CD4-positive, CD25-positive, alpha-beta regulatory T cell (primary cell): ENCODE data around the gene PELO. TPM values are rescaled to one million over a fixed set of nuclear protein-coding genes. Genes with fewer than 3 reads are reported as not detected.

Source experiments
- ATAC-seq, 2 donors: fragments of 150-1000 bp; cut with Tn5 transposase; one replicate each; pipeline ENCODE4 v1.10.0; 2021; ENCODE audit warnings: low read depth in 2 of 2, moderate number of reproducible peaks in 2 of 2, moderate library complexity in 1 of 2
- DNase-seq, 3 donors: peaks; one replicate each; pipeline versions ENCODE4 v3.0.0 to v3.0.0-alpha.2; 2012 to 2022; ENCODE audit warnings: mixed read lengths in 1 of 3
- H3K27ac ChIP-seq: one replicate; pipeline ENCODE4 v1.7.0; 2013; ENCODE audit warnings: mild to moderate bottlenecking, low read length; ENCODE audit not compliant: insufficient read depth, poor library complexity, severe bottlenecking
- H3K27me3 ChIP-seq: one replicate; pipeline ENCODE4 v1.7.0; 2013; ENCODE audit warnings: low read length; ENCODE audit not compliant: control insufficient read depth, insufficient read depth
- H3K36me3 ChIP-seq: one replicate; pipeline ENCODE4 v1.7.0; 2013; ENCODE audit warnings: mild to moderate bottlenecking, low read length, moderate library complexity; ENCODE audit not compliant: control insufficient read depth, insufficient read depth
- H3K4me1 ChIP-seq: 2 replicates; pipeline ENCODE4 v1.7.0; 2013; ENCODE audit warnings: mild to moderate bottlenecking, low read length; ENCODE audit not compliant: insufficient read depth, control insufficient read depth, poor library complexity, severe bottlenecking
- H3K4me3 ChIP-seq: one replicate; pipeline ENCODE4 v1.7.0; 2013; ENCODE audit warnings: low read depth, mild to moderate bottlenecking, low read length, moderate library complexity
- H3K9me3 ChIP-seq, 2 experiments: 1 replicate in 1 of 2; 2 replicates in 1 of 2; pipeline ENCODE4 v1.7.0; 2013; ENCODE audit warnings: low read length in 2 of 2, mild to moderate bottlenecking in 1 of 2, moderate library complexity in 1 of 2; ENCODE audit not compliant: control insufficient read depth in 2 of 2
- H3K27ac Mint-ChIP-seq, 3 donors: one replicate each; pipeline ENCODE4 v1.8.0; 2020 to 2022; ENCODE audit warnings: mild to moderate bottlenecking in 3 of 3, mixed read lengths in 3 of 3, moderate library complexity in 2 of 3
- H3K27me3 Mint-ChIP-seq: one replicate; pipeline ENCODE4 v1.8.0; 2022; ENCODE audit warnings: mild to moderate bottlenecking, mixed read lengths
- H3K36me3 Mint-ChIP-seq: one replicate; pipeline ENCODE4 v1.8.0; 2020; ENCODE audit warnings: mixed read lengths
- H3K4me1 Mint-ChIP-seq, 4 donors: one replicate each; pipeline ENCODE4 v1.8.0; 2020 to 2022; ENCODE audit warnings: mixed read lengths in 4 of 4, mild to moderate bottlenecking in 1 of 4
- H3K4me3 Mint-ChIP-seq, 4 donors: one replicate each; pipeline ENCODE4 v1.8.0; 2020 to 2022; ENCODE audit warnings: mild to moderate bottlenecking in 4 of 4, mixed read lengths in 4 of 4, moderate library complexity in 3 of 4
- H3K9me3 Mint-ChIP-seq, 7 donors: one replicate each; pipeline ENCODE4 v1.8.0; 2020 to 2022; ENCODE audit warnings: mixed read lengths in 7 of 7, mild to moderate bottlenecking in 3 of 7, moderate library complexity in 2 of 7
- polyA plus RNA-seq, 4 donors: library from polyadenylated mRNA; unstranded; fragments of 300-500 nt; fragmentation: Illumina TruSeq; gene quantifications; one replicate each; pipeline ENCODE4 v1.2.3, GENCODE V29; 2021
- total RNA-seq: library from RNA; stranded (reverse); gene quantifications from one replicate; pipeline ENCODE4 v1.2.3, GENCODE V29; 2022

The PELO gene
- total and polyA plus RNA-seq, 5 donors from 2014 or later, result 3.8 to 6.1 (median 4.3) TPM

- H3K9me3 ChIP-seq, result no peaks in the 10 kb centered on the region
- peaks cover 15 to 37% (median 24%) of the 10 kb centered on the region in 4 donors for H3K4me1 Mint-ChIP-seq
- no peaks in the 10 kb centered on the region for H3K36me3 Mint-ChIP-seq
- no peaks in the 10 kb centered on the region for H3K36me3 ChIP-seq
- H3K4me1 ChIP-seq, result peaks cover 26% of the 10 kb centered on the region
- no peak overlapping the region for H3K4me3 ChIP-seq
- ATAC-seq (no peak), DNase-seq (no peak)
- H3K27me3 ChIP-seq, result peaks cover 4% of the 10 kb centered on the region
- H3K27ac Mint-ChIP-seq, result peak overlapping the region in 1 of 3 donors; percentile 70
- peak overlapping the region in 2 of 4 donors; percentile 57 to 98 for H3K4me3 Mint-ChIP-seq
- no peak overlapping the region for H3K27ac ChIP-seq
- no peaks in the 10 kb centered on the region for H3K9me3 Mint-ChIP-seq
- H3K27me3 Mint-ChIP-seq, result peaks cover 29% of the 10 kb centered on the region
Observed at GRCh38 chr5:52796516-52797103, 8.9 kb downstream of the PELO start.

GRCh38 chr5:52798938-52799337 is 11.2 kb downstream of the PELO start:
- peak overlapping the region; percentile 97 for H3K4me3 ChIP-seq
- DNase-seq (peak in 1 of 3 donors; percentile 5), ATAC-seq (no peak)
- peak overlapping the region; percentile 79 for H3K27ac ChIP-seq
- no peaks in the 10 kb centered on the region for H3K9me3 ChIP-seq
- H3K27ac Mint-ChIP-seq, result peak overlapping the region in 2 of 3 donors; percentile 96
- H3K4me3 Mint-ChIP-seq, result peak overlapping the region; percentile 96 to 98 (median 98)
- H3K27me3 ChIP-seq, result no peaks in the 10 kb centered on the region
- no peaks in the 10 kb centered on the region for H3K36me3 ChIP-seq
- no peaks in the 10 kb centered on the region for H3K9me3 Mint-ChIP-seq
- peaks cover 21 to 55% (median 33%) of the 10 kb centered on the region in 4 donors for H3K4me1 Mint-ChIP-seq
- H3K36me3 Mint-ChIP-seq, result no peaks in the 10 kb centered on the region
- peaks cover 41% of the 10 kb centered on the region for H3K4me1 ChIP-seq
- H3K27me3 Mint-ChIP-seq, result peaks cover 12% of the 10 kb centered on the region

GRCh38 chr5:52799358-52799982 is 11.8 kb downstream of the PELO start:
- H3K9me3 Mint-ChIP-seq, result no peaks in the 10 kb centered on the region
- no peaks in the 10 kb centered on the region for H3K36me3 ChIP-seq
- ATAC-seq (peak; percentile 28 to 36), DNase-seq (no peak)
- H3K4me3 ChIP-seq, result peak overlapping the region; percentile 97
- no peaks in the 10 kb centered on the region for H3K36me3 Mint-ChIP-seq
- peaks cover 12% of the 10 kb centered on the region for H3K27me3 Mint-ChIP-seq
- peak overlapping the region; percentile 79 for H3K27ac ChIP-seq
- H3K9me3 ChIP-seq, result no peaks in the 10 kb centered on the region
- peaks cover 26 to 60% (median 36%) of the 10 kb centered on the region in 4 donors for H3K4me1 Mint-ChIP-seq
- H3K27me3 ChIP-seq, result no peaks in the 10 kb centered on the region
- H3K27ac Mint-ChIP-seq, result peak overlapping the region; percentile 90 to 96 (median 96)
- peaks cover 41% of the 10 kb centered on the region for H3K4me1 ChIP-seq
- H3K4me3 Mint-ChIP-seq, result peak overlapping the region; percentile 96 to 98 (median 98)

- peak; percentile 86 to 88 for ATAC-seq
- H3K9me3 ChIP-seq, result no peaks in the 10 kb centered on the region
- H3K27ac Mint-ChIP-seq, result peak overlapping the region; percentile 90 to 96 (median 96)
Observed at GRCh38 chr5:52799983-52800393, 12.3 kb downstream of the PELO start.

GRCh38 chr5:52800394-52801213 is 12.9 kb downstream of the PELO start:
- H3K9me3 ChIP-seq, result no peaks in the 10 kb centered on the region
- Mint-ChIP-seq H3K27ac (peak overlapping the region; percentile 90 to 96 (median 96)), H3K36me3 (peaks cover 5% of the 10 kb centered on the region), H3K9me3 (no peaks in the 10 kb centered on the region), H3K4me1 (peaks cover 28 to 67% (median 39%) of the 10 kb centered on the region in 4 donors), H3K27me3 (peaks cover 12% of the 10 kb centered on the region), H3K4me3 (peak overlapping the region; percentile 96 to 98 (median 98))
- H3K27me3 ChIP-seq, result no peaks in the 10 kb centered on the region
- DNase-seq, result peak; percentile 33 to 58 (median 33)
- H3K4me1 ChIP-seq, result peaks cover 41% of the 10 kb centered on the region
- peak overlapping the region; percentile 79 for H3K27ac ChIP-seq
- H3K36me3 ChIP-seq, result no peaks in the 10 kb centered on the region
- ATAC-seq, result peak; percentile 39 to 45
- peak overlapping the region; percentile 97 for H3K4me3 ChIP-seq

More at GRCh38 chr5:52799983-52800393, 12.3 kb downstream of the PELO start:
- H3K36me3 Mint-ChIP-seq, result peaks cover 1% of the 10 kb centered on the region
- peaks cover 28 to 63% (median 37%) of the 10 kb centered on the region in 4 donors for H3K4me1 Mint-ChIP-seq
- H3K4me3 Mint-ChIP-seq, result peak overlapping the region; percentile 96 to 98 (median 98)
- Histone ChIP-seq H3K4me3 (peak overlapping the region; percentile 97), H3K27me3 (no peaks in the 10 kb centered on the region), H3K27ac (peak overlapping the region; percentile 79), H3K4me1 (peaks cover 41% of the 10 kb centered on the region), H3K36me3 (no peaks in the 10 kb centered on the region)
- H3K27me3 Mint-ChIP-seq, result peaks cover 12% of the 10 kb centered on the region
- H3K9me3 Mint-ChIP-seq, result no peaks in the 10 kb centered on the region
- DNase-seq, result peak; percentile 89 to 94 (median 93)

GRCh38 chr5:52801329-52801728 is 13.6 kb downstream of the PELO start:
- ATAC-seq (no peak), DNase-seq (peak in 1 of 3 donors; percentile 6)
- Histone ChIP-seq H3K9me3 (no peaks in the 10 kb centered on the region), H3K4me3 (peak overlapping the region; percentile 97), H3K4me1 (peaks cover 41% of the 10 kb centered on the region), H3K36me3 (no peaks in the 10 kb centered on the region), H3K27ac (peak overlapping the region; percentile 29), H3K27me3 (no peaks in the 10 kb centered on the region)
- H3K4me1 Mint-ChIP-seq, result peaks cover 28 to 72% (median 41%) of the 10 kb centered on the region in 4 donors
- H3K27me3 Mint-ChIP-seq, result peaks cover 12% of the 10 kb centered on the region
- H3K27ac Mint-ChIP-seq, result peak overlapping the region; percentile 67 to 96 (median 96)
- H3K4me3 Mint-ChIP-seq, result peak overlapping the region; percentile 96 to 98 (median 98)
- H3K9me3 Mint-ChIP-seq, result no peaks in the 10 kb centered on the region
- peaks cover 5% of the 10 kb centered on the region for H3K36me3 Mint-ChIP-seq

- Mint-ChIP-seq H3K27ac (no peak overlapping the region), H3K9me3 (no peaks in the 10 kb centered on the region), H3K36me3 (peaks cover 5% of the 10 kb centered on the region), H3K27me3 (peaks cover 2% of the 10 kb centered on the region), H3K4me1 (peaks cover 28 to 72% (median 39%) of the 10 kb centered on the region in 4 donors), H3K4me3 (peak overlapping the region; percentile 23 to 98 (median 32))
- peak overlapping the region; percentile 97 for H3K4me3 ChIP-seq
- no peak for DNase-seq
- H3K4me1 ChIP-seq, result peaks cover 41% of the 10 kb centered on the region
- no peaks in the 10 kb centered on the region for H3K9me3 ChIP-seq
- peak overlapping the region; percentile 29 for H3K27ac ChIP-seq
- ATAC-seq, result no peak
- no peaks in the 10 kb centered on the region for H3K27me3 ChIP-seq
- no peaks in the 10 kb centered on the region for H3K36me3 ChIP-seq
Observed at GRCh38 chr5:52802272-52802973, 14.7 kb downstream of the PELO start.
